Activated CD8-positive, alpha-beta memory T cell treated with anti-CD3 and anti-CD28 coated beads for 24 hours (primary cell): ENCODE data around the gene DHRS1.

Source experiments
- DNase-seq: peaks from one replicate; pipeline ENCODE4 v3.0.0-alpha.2; 2020

The DHRS1 gene

DNA sequence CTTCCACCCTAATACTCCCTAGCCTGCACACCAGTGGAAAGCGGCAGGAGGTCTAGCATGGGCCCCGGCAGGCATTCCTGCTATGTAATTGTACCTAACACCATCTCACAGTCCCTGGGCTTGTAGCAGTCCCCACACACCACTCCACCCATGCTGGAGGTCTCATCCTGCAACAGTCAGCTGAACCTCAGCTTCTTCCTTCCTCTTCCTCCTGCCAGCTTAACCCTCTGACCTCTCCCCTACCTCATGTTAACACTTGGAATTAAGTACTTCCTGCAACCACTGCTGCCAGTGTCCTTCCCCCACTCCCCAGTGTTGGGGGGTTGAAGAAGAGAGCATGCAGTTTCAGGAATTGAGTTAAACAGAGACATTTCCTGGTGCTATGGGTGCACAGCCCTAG is 27.7 kb upstream of the DHRS1 start:
- no peak for DNase-seq

DNA sequence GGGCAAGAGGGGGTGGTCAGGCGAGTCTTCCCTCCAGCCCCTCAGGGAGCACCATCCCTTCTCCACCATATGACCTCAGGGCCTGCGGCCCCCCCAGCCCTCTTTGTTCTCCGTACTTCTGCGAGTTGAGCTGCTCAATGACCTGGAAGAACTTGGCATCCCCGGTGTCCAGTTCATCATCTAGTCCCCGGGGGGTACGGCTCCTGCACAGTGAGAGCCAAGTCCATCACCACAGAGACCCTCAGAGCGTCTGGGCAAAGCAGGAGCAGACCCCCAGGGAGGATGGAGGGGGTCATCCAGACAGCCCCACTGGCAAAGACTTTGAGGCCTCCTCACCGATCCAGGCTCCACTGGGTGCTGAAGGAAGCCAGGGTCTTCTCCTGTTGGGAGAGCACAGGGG is 26.4 kb upstream of the DHRS1 start:
- DNase-seq: no peak

DNA sequence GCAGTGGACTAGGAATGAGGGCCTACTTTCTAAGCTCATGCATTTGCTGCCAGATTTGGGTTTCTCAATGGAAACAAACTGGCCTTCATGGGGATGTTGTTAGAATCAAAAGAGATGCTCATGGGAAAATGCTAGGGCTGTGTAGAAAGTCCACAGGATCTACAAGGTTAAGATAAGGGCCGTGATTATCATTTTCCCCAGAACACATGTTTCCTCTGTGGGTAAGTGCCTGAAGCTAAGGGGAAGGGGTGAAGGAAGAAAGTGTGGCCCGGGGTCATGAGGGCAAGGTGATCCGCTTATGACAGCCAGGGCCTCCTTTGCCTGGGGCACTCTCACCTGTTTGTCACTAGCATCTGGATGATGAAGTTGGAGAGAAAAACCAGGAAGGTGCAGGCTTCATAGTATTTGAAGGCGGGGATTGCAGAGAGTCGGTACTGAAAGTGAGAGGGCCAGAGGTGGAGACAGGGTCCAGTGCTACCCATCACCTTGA is 25.5 kb upstream of the DHRS1 start:
- DNase-seq: no peak

DNA sequence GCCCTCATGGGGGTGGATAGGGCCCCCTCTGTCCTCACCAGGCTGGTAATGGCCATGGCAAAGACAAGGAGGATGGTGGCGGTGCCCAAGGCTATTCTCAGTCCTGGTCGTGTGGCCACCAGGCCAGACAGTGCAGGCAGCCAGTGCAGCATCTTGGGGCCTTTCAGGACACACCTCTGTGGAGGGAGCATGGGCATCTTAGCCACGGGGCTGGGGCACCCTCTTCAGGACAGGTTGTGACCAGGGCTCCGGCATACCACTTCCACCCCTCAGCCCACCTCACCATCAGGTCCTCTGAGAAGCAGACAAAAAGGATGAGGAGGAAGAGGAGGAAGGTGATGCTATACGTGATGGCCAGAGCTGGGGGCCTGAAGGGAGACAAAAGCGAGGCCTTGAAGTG is 24.4 kb upstream of the DHRS1 start:
- DNase-seq: no peak

DNA sequence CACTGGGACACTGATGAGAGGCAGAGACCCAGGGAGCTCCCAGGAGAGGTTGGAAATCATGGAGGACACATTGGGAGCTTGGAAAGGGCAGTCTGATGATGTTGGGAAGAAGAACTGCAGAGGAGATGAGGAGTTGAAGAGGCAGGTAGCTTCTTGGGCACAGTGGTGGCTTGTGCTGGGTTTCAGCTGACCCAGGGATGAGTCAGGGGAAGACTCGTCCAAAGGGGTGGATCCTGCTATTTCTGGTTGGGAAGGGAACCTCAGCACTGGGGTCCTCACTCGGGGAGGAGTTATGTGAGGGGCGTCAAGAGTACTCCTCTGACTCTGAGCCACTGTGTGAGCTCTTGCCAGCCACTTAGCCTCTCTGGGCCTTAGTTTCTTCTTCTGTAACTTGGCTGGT is 23.8 kb upstream of the DHRS1 start:
- no peak for DNase-seq

DNA sequence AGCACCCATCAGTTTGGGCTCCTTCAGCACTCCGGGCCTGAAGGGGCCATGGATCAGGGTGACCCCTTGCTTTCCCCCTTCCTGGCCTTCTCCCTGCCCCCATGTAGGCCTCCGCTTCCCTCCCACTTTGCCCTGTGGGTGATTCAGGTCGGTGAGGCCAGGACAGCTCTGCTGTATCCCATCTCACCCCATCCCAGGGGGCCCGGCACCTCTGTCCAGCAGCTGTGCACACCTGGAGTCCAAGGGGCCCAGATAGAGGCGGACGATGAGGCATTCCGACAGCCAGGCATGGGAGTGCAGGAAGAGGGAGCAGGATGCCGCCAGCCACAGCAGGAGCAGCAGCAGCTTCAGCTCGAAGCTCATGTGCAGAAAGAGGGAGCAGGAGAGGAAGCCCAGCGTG is 23.1 kb upstream of the DHRS1 start:
- DNase-seq: no peak

DNA sequence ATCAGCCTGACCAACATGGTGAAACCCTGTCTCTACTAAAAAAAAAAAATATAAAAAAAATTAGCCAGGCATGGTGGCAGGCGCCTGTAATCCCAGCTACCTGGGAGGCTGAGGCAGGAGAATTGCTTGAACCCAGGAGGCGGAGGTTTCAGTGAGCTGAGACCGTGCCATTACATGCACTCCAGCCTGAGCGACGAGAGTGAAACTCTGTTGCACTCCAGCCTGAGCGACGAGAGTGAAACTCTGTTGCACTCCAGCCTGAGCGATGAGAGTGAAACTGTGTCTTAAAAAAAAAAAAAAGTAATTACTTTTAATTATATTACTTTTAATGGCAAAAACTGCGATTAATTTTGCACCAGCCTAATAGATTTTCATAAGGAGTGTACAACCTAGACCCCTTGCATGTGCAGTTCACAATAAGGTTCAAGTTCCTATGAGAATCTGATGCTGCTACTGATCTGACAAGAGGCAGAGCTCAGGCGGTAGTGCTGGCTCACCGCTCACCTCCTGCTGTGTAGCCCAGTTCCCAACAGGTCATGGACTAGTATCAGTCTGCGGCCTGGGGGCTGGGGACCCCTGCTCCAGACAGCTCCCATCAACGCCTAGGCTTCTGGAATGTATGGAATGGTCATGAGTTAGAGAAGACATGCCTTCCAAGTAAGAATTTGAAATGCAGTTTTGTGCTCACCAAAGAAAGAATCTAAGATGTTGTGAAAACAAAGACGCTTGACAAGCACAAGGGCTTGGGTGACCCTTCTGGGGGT is 21.8 kb upstream of the DHRS1 start:
- DNase-seq: no peak

DNA sequence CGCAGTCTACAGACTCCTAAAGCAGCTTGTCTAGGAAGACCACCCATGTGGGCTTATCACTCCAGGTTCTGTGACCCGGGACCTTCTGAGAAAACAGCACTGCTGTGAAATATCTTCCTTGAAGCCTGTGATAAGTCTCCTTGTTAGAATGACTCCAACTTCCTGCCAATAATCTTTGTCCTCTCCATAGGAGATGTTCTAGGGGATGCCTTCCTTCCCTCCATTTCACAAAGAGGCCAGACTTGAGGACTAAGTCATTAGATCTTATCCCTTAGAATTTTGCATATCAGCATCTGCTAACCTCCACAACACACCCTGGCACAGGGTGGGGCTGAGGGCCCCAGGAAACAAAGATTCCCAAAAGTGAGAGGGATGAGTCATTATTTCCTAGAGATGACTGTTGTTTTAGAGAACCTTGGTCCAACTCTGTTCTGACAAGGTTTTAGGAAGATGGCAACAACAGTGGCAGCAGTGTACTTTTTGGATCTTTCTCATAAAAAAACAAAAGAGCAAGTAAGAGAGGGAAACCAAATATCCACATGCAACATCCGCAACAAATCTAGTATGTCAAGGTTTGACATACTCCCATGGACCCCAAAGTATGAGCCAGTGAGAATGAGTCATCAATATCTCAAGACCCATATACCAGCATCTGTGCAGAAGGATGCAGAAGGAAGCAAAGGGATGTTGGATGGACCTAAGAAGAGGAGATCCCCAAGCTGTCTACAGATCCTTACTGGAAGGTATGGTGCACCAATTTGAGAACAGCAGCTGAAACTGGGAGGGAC is 17.8 kb upstream of the DHRS1 start:
- DNase-seq: no peak

DNA sequence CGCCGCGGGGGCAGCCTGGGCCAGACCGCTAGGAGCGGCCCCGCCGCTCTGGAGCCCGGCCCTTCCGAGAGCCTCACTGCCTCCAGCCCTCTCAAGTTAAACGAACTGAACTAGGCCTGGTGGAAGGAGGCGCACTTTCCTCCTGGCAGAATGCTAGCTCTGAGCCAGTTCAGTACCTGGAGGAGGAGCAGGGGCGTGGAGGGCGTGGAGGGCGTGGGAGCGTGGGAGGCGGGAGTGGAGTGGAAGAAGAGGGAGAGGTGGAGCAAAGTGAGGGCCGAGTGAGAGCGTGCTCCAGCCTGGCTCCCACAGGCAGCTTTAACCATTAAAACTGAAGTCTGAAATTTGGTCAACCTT is 17.0 kb upstream of the DHRS1 start:
- no peak for DNase-seq

DNA sequence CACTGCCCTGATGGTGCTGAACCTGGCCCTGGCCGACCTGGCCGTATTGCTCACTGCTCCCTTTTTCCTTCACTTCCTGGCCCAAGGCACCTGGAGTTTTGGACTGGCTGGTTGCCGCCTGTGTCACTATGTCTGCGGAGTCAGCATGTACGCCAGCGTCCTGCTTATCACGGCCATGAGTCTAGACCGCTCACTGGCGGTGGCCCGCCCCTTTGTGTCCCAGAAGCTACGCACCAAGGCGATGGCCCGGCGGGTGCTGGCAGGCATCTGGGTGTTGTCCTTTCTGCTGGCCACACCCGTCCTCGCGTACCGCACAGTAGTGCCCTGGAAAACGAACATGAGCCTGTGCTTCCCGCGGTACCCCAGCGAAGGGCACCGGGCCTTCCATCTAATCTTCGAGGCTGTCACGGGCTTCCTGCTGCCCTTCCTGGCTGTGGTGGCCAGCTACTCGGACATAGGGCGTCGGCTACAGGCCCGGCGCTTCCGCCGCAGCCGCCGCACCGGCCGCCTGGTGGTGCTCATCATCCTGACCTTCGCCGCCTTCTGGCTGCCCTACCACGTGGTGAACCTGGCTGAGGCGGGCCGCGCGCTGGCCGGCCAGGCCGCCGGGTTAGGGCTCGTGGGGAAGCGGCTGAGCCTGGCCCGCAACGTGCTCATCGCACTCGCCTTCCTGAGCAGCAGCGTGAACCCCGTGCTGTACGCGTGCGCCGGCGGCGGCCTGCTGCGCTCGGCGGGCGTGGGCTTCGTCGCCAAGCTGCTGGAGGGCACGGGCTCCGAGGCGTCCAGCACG is 16.4 kb upstream of the DHRS1 start:
- no peak for DNase-seq

DNA sequence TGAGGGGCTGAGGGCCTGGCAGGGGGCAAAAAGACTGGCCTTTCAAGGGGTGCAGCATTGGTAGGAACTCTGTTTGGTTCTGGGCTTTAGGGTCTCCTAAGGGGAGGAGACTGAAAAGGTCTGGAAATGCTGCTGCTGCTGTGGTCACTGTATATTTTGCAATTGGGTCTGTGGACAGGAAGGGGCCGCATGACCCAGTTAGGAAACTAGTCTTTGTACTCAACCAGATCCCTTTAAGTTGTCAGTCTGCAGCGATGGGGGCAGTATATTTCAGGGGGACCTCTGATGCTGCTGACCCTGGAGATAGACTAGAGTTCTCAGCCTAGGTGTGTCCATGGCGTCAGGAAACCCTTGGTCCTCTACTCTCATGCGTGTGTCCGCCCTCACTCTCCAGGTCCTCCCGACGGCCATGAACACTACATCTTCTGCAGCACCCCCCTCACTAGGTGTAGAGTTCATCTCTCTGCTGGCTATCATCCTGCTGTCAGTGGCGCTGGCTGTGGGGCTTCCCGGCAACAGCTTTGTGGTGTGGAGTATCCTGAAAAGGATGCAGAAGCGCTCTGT is 15.7 kb upstream of the DHRS1 start:
- DNase-seq: no peak

DNA sequence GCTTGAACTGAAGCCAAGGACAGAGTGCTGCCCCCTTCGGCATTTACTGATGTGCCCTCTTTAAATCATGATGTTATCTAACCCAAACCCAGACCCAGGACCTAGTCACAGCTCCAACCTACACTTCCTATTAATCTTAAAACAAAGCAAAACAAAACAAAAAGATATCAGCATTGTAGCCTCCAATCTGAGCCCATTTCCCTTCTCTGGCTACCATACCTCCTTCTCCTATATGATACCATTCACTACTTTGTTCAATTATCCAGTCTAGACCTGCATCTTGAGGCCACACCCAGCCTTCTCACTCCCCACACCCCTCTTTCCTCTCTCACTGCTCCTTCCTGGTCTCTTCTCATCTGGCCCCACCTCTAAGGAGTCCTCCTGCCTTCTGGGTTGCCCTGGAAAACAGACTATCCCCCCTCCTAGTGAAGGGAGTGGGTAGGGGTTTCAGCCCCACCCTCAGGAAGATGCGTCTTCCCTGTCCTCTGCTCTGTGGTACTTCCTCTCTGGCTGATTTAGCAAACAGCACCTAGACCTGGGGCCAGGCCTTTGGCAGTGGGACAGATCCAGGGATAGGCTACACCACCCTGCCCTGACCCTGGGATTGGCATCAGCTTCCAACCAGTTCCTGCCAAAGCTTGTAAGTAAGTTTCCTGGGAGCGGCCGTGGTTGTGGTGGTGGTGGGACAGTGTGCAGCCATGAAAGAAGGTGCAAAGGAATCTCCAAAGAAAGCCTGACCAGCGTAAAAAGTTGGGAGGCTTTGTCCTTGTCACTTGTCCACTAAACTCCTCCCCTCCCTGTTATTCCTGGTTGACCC is 15.0 kb upstream of the DHRS1 start:
- DNase-seq: no peak

DNA sequence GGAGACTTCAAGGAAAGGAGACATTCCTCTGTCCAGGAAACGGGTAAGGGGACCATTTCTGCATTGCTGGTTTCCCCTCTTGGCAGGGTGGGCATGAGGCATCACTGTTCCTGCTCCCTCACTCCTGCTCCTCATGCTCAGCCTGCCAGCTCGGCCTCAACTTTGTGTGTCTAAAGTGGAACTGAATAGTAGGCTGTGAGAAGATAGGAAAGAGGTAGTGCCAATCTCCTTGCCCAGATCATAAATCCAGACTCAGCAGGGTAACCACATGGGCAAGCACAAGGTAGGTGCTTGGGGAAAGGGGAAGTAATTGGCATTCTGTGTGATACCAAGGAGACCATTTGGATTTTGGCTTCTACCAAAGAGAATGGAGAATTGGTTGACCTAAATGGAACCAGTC is 14.3 kb upstream of the DHRS1 start:
- DNase-seq: no peak

DNA sequence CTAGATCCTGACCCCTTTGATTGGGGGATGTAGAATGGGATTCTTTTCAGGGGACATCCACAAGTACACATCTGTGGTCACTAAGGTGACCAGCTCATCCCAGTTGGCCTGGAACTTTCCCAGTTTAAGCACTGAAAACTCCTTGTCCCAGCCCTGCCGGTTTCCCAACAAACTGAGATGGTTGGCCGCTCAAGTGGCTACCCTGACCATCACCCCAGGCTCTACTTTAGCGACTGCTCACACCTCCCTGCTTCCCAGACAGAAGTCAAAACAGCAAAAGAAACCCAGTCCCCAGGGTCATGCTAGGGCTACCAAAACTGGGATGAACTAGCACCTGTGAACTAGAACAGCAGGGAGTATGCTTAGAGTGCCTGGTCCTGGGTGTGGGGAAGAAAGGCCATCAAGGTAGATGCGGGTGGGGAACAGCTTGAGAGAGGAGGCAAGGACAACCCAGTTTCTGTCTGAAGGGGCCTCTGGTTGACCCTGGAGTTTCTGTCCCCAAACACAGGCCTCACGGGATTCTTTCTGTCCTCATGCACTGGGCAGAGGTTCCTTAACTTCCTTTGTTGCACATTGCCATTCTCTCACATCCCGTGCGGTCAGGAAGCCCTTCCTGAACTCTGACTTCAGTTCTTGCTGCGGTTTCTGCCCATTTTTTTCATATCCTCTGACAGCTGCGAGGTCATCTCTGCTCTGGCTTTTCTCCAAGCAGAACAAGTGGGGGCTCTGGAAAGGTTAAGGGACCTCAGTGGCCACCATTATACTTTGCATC is 13.3 kb upstream of the DHRS1 start:
- DNase-seq: no peak

DNA sequence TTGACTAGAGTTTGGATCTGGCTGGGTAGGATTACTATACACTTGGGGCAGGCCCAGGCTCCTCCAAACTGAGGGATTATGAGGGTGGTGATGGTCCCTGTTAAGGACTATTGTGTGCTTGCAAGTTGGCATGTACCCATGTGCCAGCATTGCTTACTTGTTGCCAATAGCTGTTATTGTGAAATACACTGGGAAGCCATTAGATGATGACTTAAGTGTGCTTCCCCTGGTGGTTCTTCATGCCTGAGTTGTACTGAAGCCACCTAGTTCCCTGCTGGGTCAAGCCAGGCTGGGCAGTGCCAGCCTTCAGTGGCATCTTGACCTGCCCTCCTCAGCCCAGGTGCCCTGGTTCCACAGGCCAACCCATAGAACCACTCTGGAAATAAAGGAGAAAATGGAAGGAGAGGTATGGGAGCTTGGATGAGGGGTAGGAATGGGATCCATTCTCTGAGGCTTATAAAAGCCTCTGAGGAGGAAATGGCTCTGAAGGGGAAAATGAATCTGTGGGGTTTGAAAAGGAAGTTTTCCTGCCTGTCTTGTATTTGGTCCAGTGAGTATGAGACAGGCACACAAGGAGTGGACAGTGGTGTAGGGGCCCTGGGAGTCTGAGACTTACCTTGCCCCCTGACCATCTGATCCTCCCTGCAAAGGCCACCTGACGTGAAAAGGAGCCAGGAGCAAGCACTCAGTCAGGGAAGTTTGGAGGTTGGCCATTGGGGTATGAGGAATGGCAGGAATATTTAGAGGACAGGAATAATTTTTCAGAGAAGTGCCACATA is 12.4 kb upstream of the DHRS1 start:
- DNase-seq: peak; percentile 69

DNA sequence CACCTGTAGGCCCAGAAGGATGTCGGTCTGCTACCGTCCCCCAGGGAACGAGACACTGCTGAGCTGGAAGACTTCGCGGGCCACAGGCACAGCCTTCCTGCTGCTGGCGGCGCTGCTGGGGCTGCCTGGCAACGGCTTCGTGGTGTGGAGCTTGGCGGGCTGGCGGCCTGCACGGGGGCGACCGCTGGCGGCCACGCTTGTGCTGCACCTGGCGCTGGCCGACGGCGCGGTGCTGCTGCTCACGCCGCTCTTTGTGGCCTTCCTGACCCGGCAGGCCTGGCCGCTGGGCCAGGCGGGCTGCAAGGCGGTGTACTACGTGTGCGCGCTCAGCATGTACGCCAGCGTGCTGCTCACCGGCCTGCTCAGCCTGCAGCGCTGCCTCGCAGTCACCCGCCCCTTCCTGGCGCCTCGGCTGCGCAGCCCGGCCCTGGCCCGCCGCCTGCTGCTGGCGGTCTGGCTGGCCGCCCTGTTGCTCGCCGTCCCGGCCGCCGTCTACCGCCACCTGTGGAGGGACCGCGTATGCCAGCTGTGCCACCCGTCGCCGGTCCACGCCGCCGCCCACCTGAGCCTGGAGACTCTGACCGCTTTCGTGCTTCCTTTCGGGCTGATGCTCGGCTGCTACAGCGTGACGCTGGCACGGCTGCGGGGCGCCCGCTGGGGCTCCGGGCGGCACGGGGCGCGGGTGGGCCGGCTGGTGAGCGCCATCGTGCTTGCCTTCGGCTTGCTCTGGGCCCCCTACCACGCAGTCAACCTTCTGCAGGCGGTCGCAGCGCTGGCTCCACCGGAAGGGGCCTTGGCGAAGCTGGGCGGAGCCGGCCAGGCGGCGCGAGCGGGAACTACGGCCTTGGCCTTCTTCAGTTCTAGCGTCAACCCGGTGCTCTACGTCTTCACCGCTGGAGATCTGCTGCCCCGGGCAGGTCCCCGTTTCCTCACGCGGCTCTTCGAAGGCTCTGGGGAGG is 11.3 kb upstream of the DHRS1 start, which contains the start of gene LTB4R:
TSS of gene LTB4R (plus strand) at position 857 of the 959 bp plus-strand sequence. CDS start 4,150 bp downstream, outside the sequence.
- peak; percentile 89 for DNase-seq

DNA sequence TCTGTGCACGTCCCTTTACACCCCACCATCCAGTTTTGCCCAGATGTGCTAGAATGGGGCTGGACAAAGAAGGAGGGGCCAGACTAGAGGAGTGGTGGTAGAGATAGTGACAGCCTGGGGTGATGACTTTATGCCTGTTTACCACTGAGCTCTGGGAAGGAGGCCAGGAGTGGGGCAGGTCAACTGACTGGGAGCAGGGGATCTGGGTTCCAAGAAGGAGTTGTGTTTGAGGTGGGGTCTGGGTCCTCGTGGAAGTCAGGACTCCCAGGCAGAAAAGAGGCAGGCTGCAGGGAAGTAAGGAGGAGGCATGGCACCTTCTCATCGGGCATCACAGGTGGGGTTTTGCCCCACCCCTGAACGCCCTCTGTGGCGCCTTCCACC is 10.7 kb upstream of the DHRS1 start:
- DNase-seq: no peak

DNA sequence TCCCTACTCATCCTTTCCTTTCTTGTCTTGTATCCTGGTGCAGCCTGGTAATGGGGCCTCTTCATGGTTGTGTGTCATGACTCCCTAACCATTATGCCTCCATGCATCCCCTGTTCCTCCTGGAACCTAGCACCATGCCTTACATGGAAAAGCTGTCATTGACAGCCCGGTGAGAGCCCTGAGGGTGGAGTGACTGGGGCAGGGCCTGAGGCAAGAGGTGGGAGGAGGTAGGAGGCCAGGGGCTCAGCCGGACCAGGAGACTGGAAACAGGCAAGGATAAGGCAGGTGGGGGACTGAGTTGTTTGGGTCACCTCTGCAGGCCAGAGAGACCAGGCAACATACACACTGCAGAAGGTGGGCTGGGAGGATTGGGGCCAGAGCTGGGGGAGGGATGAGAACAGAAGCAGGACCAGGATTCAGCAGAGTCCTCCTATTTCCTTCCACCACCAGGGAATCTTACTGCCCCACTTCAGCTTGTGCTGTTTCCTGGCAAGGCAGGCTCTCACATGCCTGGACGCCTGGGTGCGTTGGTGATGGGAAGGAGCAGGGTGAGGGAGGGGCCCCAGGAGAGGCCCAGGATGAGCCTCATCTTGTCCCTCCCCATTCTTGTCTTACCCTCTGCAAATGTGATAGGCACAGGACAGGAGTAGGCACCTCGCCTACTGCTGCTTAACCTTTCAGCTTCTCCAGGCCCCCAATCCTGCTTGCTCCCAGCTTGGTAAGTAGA is 10.1 kb upstream of the DHRS1 start, which contains the start of gene LTB4R2:
TSS of gene LTB4R2 (plus strand) at position 603 of the 727 bp plus-strand sequence. CDS start 525 bp downstream, outside the sequence.
- DNase-seq: no peak
